Retinal pigment epithelial cell (primary cell): ENCODE data around the gene ADAMTS8.

Experiments used
- DNase-seq: peaks from one replicate; pipeline ENCODE4 v3.0.0-alpha.2; 2010; ENCODE audit warnings: low read depth
- H3K4me3 ChIP-seq: 2 replicates; pipeline ENCODE4 v1.5.1; 2011; ENCODE audit warnings: mild to moderate bottlenecking, low read length, control low read depth, moderate library complexity
- CTCF ChIP-seq: conservative IDR thresholded peaks from 2 replicates; pipeline ENCODE4 v1.5.1; 2011; ENCODE audit warnings: low read depth, low read length, control low read depth, inconsistent platforms

Gene ADAMTS8

GRCh38 chr11:130427581-130428315 lies 661 bp downstream of the ADAMTS8 start:
- DNase-seq = no peak
- no peak overlapping the region for H3K4me3 ChIP-seq
- peak; percentile 20 for TF ChIP-seq CTCF

GRCh38 chr11:130426837-130427341 lies 1.5 kb downstream of the ADAMTS8 start:
- DNase-seq = no peak
- no peak for TF ChIP-seq CTCF
- no peak overlapping the region for H3K4me3 ChIP-seq

DNA sequence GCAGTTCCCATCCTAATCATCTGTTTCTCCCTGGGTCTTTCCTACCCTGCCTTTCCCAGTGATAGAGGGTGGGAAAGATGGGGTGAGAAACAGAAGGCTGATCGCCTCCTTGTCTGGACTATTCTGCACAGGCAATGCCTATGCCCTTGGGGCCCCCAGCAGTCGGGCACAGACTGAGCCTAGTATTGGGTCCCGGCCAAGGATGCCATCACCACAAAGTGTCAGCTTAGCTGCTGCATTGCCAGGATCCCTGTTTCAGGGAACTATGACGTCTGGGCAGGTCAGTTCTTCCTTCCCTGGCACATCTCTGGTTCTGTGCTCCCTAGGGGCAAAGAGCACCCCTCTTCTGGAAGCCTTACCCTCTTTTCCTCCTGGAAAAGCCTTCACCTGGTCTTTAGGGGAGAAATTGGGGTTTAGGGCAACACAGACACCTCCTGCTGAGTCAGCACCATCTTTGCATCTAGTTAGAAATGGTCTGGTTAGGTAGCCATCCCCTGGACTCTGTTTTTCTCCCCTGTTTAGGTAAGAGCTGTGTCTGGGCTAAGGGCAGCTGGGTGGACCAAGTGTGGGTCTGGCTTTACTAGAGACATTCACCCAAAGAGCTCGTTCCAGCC lies 2.1 kb downstream of the ADAMTS8 start:
- H3K4me3 ChIP-seq = no peak overlapping the region
- DNase-seq = no peak
- TF ChIP-seq CTCF = no peak

- no peak overlapping the region for H3K4me3 ChIP-seq
- no peak for TF ChIP-seq CTCF
- no peak for DNase-seq
Observed at GRCh38 chr11:130425156-130425555, 3.3 kb downstream of the ADAMTS8 start.

DNA sequence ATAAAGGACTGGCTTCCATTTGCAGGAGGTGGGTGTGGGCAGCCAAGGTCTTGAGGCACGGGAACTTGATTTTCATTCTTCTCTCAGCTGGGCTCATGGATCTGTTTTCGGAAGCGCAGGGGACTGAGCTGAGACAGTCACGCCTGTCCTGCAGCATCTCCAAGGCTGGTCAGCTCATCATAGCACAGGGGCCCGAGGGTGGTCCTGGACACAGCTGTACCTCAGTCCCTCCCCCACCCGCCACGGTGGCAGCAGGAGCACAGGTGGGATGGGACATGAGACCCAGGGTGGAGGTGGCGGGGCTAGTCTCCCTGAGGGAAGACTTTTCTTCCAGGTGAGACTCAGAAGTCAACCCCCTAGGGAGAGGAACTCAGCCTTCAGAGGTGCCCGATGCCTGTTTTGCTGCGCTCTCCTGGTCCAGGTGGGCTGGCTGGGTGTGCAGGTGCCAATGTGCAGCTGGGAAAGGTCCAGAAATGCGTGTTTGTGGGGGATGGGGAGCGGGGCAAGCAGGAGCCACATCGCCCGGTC lies 3.7 kb downstream of the ADAMTS8 start:
- no peak overlapping the region for H3K4me3 ChIP-seq
- no peak for DNase-seq
- no peak for TF ChIP-seq CTCF

- DNase-seq = no peak
- no peak for TF ChIP-seq CTCF
- no peak overlapping the region for H3K4me3 ChIP-seq
Observed at GRCh38 chr11:130423541-130424142, 4.8 kb downstream of the ADAMTS8 start.
